Thymus (tissue), 11 donors: ENCODE data around the gene TMCC2. TPM values are rescaled to one million over a fixed set of nuclear protein-coding genes. Genes with fewer than 3 reads are reported as not detected.

Experiments used
- DNase-seq, 9 donors: peaks; one replicate each; pipeline ENCODE4 v3.0.0-alpha.2; 2013; ENCODE audit warnings: low spot score in 9 of 9, low read depth in 6 of 9, missing footprints in 1 of 9
- H3K27ac ChIP-seq, 2 donors: one replicate each; pipeline ENCODE4 v1.5.1; 2013; ENCODE audit warnings: control low read depth in 1 of 2, low read depth in 1 of 2, low read length in 1 of 2, mild to moderate bottlenecking in 1 of 2, moderate library complexity in 1 of 2
- H3K27me3 ChIP-seq, 2 donors: one replicate each; pipeline ENCODE4 v1.5.1; 2013; ENCODE audit warnings: low read length in 1 of 2; ENCODE audit not compliant: control insufficient read depth in 2 of 2, insufficient read depth in 1 of 2
- H3K36me3 ChIP-seq, 2 donors: one replicate each; pipeline ENCODE4 v1.5.1; 2013; ENCODE audit warnings: low read length in 1 of 2, mild to moderate bottlenecking in 1 of 2, moderate library complexity in 1 of 2; ENCODE audit not compliant: control insufficient read depth in 2 of 2, insufficient read depth in 2 of 2
- H3K4me1 ChIP-seq, 2 donors: one replicate each; pipeline ENCODE4 v1.5.1; 2013; ENCODE audit warnings: low read length in 2 of 2; ENCODE audit not compliant: control insufficient read depth in 2 of 2, insufficient read depth in 2 of 2
- H3K4me3 ChIP-seq, 2 donors: one replicate each; pipeline ENCODE4 v1.5.1; 2013; ENCODE audit warnings: low read length in 2 of 2, control low read depth in 1 of 2, mild to moderate bottlenecking in 1 of 2
- H3K9me3 ChIP-seq, 2 donors: one replicate each; pipeline ENCODE4 v1.5.1; 2013; ENCODE audit warnings: low read length in 1 of 2, mild to moderate bottlenecking in 1 of 2; ENCODE audit not compliant: control insufficient read depth in 2 of 2, insufficient read depth in 1 of 2
- WGBS: extraction: QIAGEN DNeasy Blood & Tissue Kit; methylation state at CpG from one replicate; pipeline ENCODE4 v1.1.7; 2013; 5-methylcytosine and 5-hydroxymethylcytosine counted together
- polyA plus RNA-seq: library from polyadenylated mRNA; stranded (reverse); fragments of 200-250 nt; gene quantifications from one replicate; pipeline ENCODE4 v1.2.3, GENCODE V29; 2013
- total RNA-seq: library from RNA; stranded (reverse); fragments of 120-200 nt; gene quantifications from one replicate; pipeline ENCODE4 v1.2.4, GENCODE V29; 2013
- donor health status: healthy.

Gene TMCC2
- total and polyA plus RNA-seq, 2 donors: 3.7 to 5.1 TPM

- Histone ChIP-seq H3K27ac (no peak overlapping the region), H3K9me3 (no peaks in the 10 kb centered on the region), H3K27me3 (peaks cover 0 to 26% of the 10 kb centered on the region in 2 donors), H3K4me1 (peaks cover 7 to 17% of the 10 kb centered on the region in 2 donors), H3K4me3 (no peak overlapping the region), H3K36me3 (peaks cover 6 to 28% of the 10 kb centered on the region in 2 donors)
- no peak for DNase-seq
- 95% methylated on average over 9 of the region's 9 CpGs for WGBS
These were observed 72.4 kb downstream of the TMCC2 start for GRCh38 chr1:205300149-205300548.

- H3K36me3 ChIP-seq: peaks cover 6 to 37% of the 10 kb centered on the region in 2 donors
- peak overlapping the region in 1 of 2 donors; percentile 48 for H3K27ac ChIP-seq
- 90% methylated on average over 14 of the region's 14 CpGs for WGBS
- H3K4me1 ChIP-seq: peaks cover 7 to 10% of the 10 kb centered on the region in 2 donors
- no peak for DNase-seq
- H3K4me3 ChIP-seq: no peak overlapping the region
- H3K9me3 ChIP-seq: no peaks in the 10 kb centered on the region
- peaks cover 0 to 25% of the 10 kb centered on the region in 2 donors for H3K27me3 ChIP-seq
These were observed 73.6 kb downstream of the TMCC2 start for GRCh38 chr1:205301205-205301821.

GRCh38 chr1:205301842-205302588 lies 74.3 kb downstream of the TMCC2 start:
- H3K27me3 ChIP-seq: peaks cover 0 to 27% of the 10 kb centered on the region in 2 donors
- no peak for DNase-seq
- 94% methylated on average over 6 of the region's 6 CpGs for WGBS
- H3K9me3 ChIP-seq: no peaks in the 10 kb centered on the region
- H3K27ac ChIP-seq: peak overlapping the region in 1 of 2 donors; percentile 48
- peaks cover 7 to 10% of the 10 kb centered on the region in 2 donors for H3K4me1 ChIP-seq
- peaks cover 6 to 43% of the 10 kb centered on the region in 2 donors for H3K36me3 ChIP-seq
- no peak overlapping the region for H3K4me3 ChIP-seq

DNA sequence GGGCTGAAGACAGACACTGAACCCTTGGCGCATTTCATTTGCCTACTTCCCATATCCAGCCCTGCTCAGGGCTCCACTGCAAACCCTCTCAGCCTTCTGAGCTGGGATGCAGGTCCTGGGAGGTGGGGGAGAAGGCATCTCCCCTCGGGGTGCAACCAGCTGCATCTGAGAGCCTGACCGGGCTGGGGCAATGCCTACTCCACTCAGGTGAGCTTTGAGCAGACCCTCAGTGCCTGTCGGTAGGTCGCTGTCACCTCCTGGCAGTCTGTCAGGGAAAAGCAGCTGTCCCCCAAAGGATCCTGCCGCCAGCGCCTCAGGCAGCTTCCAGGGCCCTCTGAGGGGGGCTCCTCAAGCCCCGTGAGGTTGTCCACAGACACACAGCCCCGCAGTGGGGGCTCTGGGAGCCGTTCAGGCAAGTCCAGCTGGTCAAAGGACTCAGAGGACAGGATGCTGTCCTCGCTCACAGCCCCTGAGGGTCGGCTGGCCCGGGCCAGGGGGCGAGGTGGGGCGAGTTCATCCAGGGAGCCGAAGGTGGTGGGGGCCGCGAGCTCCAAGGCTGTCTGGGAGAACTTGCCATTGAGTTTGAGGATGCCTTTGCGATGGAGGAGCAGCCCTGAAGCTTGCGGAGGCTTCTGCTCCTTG lies 75.6 kb downstream of the TMCC2 start:
- Histone ChIP-seq H3K4me1 (peaks cover 5 to 7% of the 10 kb centered on the region in 2 donors), H3K27me3 (peaks cover 0 to 23% of the 10 kb centered on the region in 2 donors), H3K27ac (no peak overlapping the region), H3K4me3 (no peak overlapping the region), H3K9me3 (no peaks in the 10 kb centered on the region), H3K36me3 (peaks cover 6 to 57% of the 10 kb centered on the region in 2 donors)
- 94% methylated on average over 20 of the region's 20 CpGs for WGBS
- DNase-seq: no peak

GRCh38 chr1:205304046-205304694 lies 76.4 kb downstream of the TMCC2 start:
- Histone ChIP-seq H3K36me3 (peaks cover 6 to 63% of the 10 kb centered on the region in 2 donors), H3K4me1 (peaks cover 5 to 7% of the 10 kb centered on the region in 2 donors)

GRCh38 chr1:205304695-205305070 lies 76.9 kb downstream of the TMCC2 start:
- no peak for DNase-seq
- H3K27ac ChIP-seq: peak overlapping the region in 1 of 2 donors; percentile 4
- H3K4me1 ChIP-seq: peaks cover 5 to 7% of the 10 kb centered on the region in 2 donors
- H3K36me3 ChIP-seq: peaks cover 6 to 63% of the 10 kb centered on the region in 2 donors
- no peaks in the 10 kb centered on the region for H3K9me3 ChIP-seq
- 95% methylated on average over 1 of the region's 1 CpG for WGBS
- H3K4me3 ChIP-seq: no peak overlapping the region
- peaks cover 0 to 19% of the 10 kb centered on the region in 2 donors for H3K27me3 ChIP-seq

More at GRCh38 chr1:205304046-205304694, 76.4 kb downstream of the TMCC2 start:
- Histone ChIP-seq H3K9me3 (no peaks in the 10 kb centered on the region), H3K27me3 (peaks cover 0 to 19% of the 10 kb centered on the region in 2 donors), H3K27ac (peak overlapping the region in 1 of 2 donors; percentile 4), H3K4me3 (no peak overlapping the region)
- no peak for DNase-seq
- 97% methylated on average over 19 of the region's 19 CpGs for WGBS

DNA sequence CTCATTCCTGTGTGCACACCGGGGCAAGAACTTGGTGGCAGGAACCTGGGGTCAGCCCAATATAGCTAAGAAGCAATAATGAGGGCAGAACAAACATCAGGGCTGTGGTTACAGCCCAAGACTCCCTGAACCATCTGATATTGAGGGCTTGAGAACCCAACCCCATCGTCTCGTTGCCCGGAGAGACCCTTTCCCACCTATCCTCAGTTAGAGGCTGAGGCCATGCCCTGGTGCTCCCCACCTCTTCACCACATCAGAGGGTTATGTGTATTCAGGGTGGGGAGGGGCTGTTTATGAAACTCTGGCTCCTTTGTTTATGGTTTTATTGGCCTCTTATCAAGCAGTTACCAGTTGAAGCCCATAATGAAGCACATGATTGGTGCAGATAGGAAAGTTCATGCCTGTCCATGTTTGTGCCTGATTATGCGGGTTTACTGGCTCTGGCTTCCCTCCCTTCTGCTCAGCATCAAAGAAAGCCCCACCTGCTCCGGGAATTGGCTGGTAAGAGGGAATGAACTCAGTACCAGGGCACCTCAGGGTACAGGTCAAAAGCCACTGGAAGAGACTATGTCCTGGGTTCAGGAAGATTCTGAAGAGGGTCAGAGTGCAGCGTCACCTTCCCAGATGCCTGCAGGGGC lies 79.3 kb downstream of the TMCC2 start:
- Histone ChIP-seq H3K36me3 (peaks cover 6 to 78% of the 10 kb centered on the region in 2 donors), H3K4me3 (no peak overlapping the region), H3K27ac (no peak overlapping the region), H3K27me3 (peaks cover 0 to 14% of the 10 kb centered on the region in 2 donors), H3K4me1 (peaks cover 11% of the 10 kb centered on the region in 2 donors), H3K9me3 (no peaks in the 10 kb centered on the region)
- WGBS: 96% methylated on average over 7 of the region's 7 CpGs
- DNase-seq: no peak

GRCh38 chr1:205309741-205310140 lies 82.0 kb downstream of the TMCC2 start:
- Histone ChIP-seq H3K36me3 (peaks cover 0 to 58% of the 10 kb centered on the region in 2 donors), H3K4me3 (no peak overlapping the region), H3K27ac (no peak overlapping the region), H3K27me3 (peaks cover 0 to 6% of the 10 kb centered on the region in 2 donors), H3K4me1 (peaks cover 23 to 28% of the 10 kb centered on the region in 2 donors), H3K9me3 (no peaks in the 10 kb centered on the region)
- WGBS: 92% methylated on average over 1 of the region's 1 CpG
- DNase-seq: no peak
